MM.1S (cell line): ENCODE results near the gene PTPRE.

Source experiments
- CTCF ChIP-seq: fragments of 300-600 bp; sonication (generic); IDR thresholded peaks from 2 replicates; pipeline ENCODE4 v1.5.1; 2016; ENCODE audit warnings: antibody characterized with exemption, low read length, mixed read lengths
- EZH2phosphoT487 ChIP-seq: fragments of 300-600 bp; sonication (generic); IDR thresholded peaks from 2 replicates; pipeline ENCODE4 v1.6.1; 2018; ENCODE audit warnings: antibody characterized with exemption, low read length

- TF ChIP-seq CTCF (no peak), EZH2phosphoT487 (no peak)
These were observed 12.8 kb upstream of the PTPRE start for GRCh38 chr10:127894146-127894545.
